Effector memory CD4-positive, alpha-beta T cell (primary cell): Measurements from ENCODE around the gene MYH14.

Experiments used
- DNase-seq, 3 donors: peaks; one replicate each; pipeline ENCODE4 v3.0.0-alpha.2; 2020
- H3K27ac ChIP-seq: 2 replicates; pipeline ENCODE4 v1.7.0; 2013; ENCODE audit warnings: mild to moderate bottlenecking, low read length, moderate library complexity; ENCODE audit not compliant: insufficient read depth, poor library complexity, severe bottlenecking
- H3K27me3 ChIP-seq: replicated peaks from 2 replicates; pipeline ENCODE4 v1.7.0; 2013; ENCODE audit warnings: mild to moderate bottlenecking, low read length; ENCODE audit not compliant: insufficient read depth, control insufficient read depth, poor library complexity, severe bottlenecking
- H3K36me3 ChIP-seq: 2 replicates; pipeline ENCODE4 v1.7.0; 2013; ENCODE audit warnings: mild to moderate bottlenecking, low read length, moderate library complexity; ENCODE audit not compliant: control insufficient read depth, insufficient read depth
- H3K4me1 ChIP-seq: 2 replicates; pipeline ENCODE4 v1.7.0; 2013; ENCODE audit warnings: low read length, mild to moderate bottlenecking; ENCODE audit not compliant: control insufficient read depth, insufficient read depth, poor library complexity, severe bottlenecking
- H3K4me3 ChIP-seq: 2 replicates; pipeline ENCODE4 v1.7.0; 2013; ENCODE audit warnings: low read length, low read depth, mild to moderate bottlenecking; ENCODE audit not compliant: insufficient read depth, poor library complexity, severe bottlenecking
- H3K9me3 ChIP-seq: 2 replicates; pipeline ENCODE4 v1.7.0; 2013; ENCODE audit warnings: mild to moderate bottlenecking, low read length, moderate library complexity; ENCODE audit not compliant: control insufficient read depth

Gene MYH14

GRCh38 chr19:50268041-50268440, 64.6 kb downstream of the MYH14 start:
- Histone ChIP-seq H3K36me3 (no peaks in the 10 kb centered on the region), H3K4me3 (no peak overlapping the region)
- DNase-seq = no peak

GRCh38 chr19:50268501-50268900, 65.1 kb downstream of the MYH14 start:
- no peaks in the 10 kb centered on the region for H3K36me3 ChIP-seq
- peaks cover 3% of the 10 kb centered on the region for H3K27me3 ChIP-seq
- no peaks in the 10 kb centered on the region for H3K4me1 ChIP-seq
- no peak for DNase-seq
- H3K27ac ChIP-seq = no peak overlapping the region
- H3K4me3 ChIP-seq = no peak overlapping the region
- no peaks in the 10 kb centered on the region for H3K9me3 ChIP-seq

More at GRCh38 chr19:50268041-50268440, 64.6 kb downstream of the MYH14 start:
- Histone ChIP-seq H3K27me3 (peaks cover 3% of the 10 kb centered on the region), H3K27ac (no peak overlapping the region), H3K9me3 (no peaks in the 10 kb centered on the region), H3K4me1 (no peaks in the 10 kb centered on the region)

GRCh38 chr19:50269653-50270052, 66.2 kb downstream of the MYH14 start:
- Histone ChIP-seq H3K4me1 (no peaks in the 10 kb centered on the region), H3K27ac (no peak overlapping the region), H3K27me3 (peaks cover 3% of the 10 kb centered on the region), H3K36me3 (no peaks in the 10 kb centered on the region), H3K4me3 (no peak overlapping the region), H3K9me3 (no peaks in the 10 kb centered on the region)
- DNase-seq = no peak

- H3K27ac ChIP-seq = no peak overlapping the region
Observed at GRCh38 chr19:50272263-50272897, 69.0 kb downstream of the MYH14 start.

GRCh38 chr19:50273821-50274220, 70.4 kb downstream of the MYH14 start:
- no peaks in the 10 kb centered on the region for H3K36me3 ChIP-seq
- H3K27me3 ChIP-seq = peaks cover 3% of the 10 kb centered on the region
- H3K9me3 ChIP-seq = no peaks in the 10 kb centered on the region
- no peaks in the 10 kb centered on the region for H3K4me1 ChIP-seq
- H3K4me3 ChIP-seq = no peak overlapping the region
- no peak for DNase-seq
- H3K27ac ChIP-seq = no peak overlapping the region

More at GRCh38 chr19:50272263-50272897, 69.0 kb downstream of the MYH14 start:
- Histone ChIP-seq H3K9me3 (no peaks in the 10 kb centered on the region), H3K4me1 (no peaks in the 10 kb centered on the region), H3K36me3 (no peaks in the 10 kb centered on the region), H3K4me3 (no peak overlapping the region), H3K27me3 (peaks cover 3% of the 10 kb centered on the region)
- DNase-seq = no peak

GRCh38 chr19:50275577-50276368, 72.4 kb downstream of the MYH14 start:
- DNase-seq = no peak
- no peak overlapping the region for H3K27ac ChIP-seq
- no peaks in the 10 kb centered on the region for H3K36me3 ChIP-seq
- H3K27me3 ChIP-seq = no peaks in the 10 kb centered on the region
- no peaks in the 10 kb centered on the region for H3K4me1 ChIP-seq
- H3K9me3 ChIP-seq = no peaks in the 10 kb centered on the region
- no peak overlapping the region for H3K4me3 ChIP-seq

- H3K27ac ChIP-seq = no peak overlapping the region
- H3K9me3 ChIP-seq = no peaks in the 10 kb centered on the region
- H3K27me3 ChIP-seq = no peaks in the 10 kb centered on the region
- no peak overlapping the region for H3K4me3 ChIP-seq
- no peak for DNase-seq
- no peaks in the 10 kb centered on the region for H3K36me3 ChIP-seq
- H3K4me1 ChIP-seq = no peaks in the 10 kb centered on the region
Observed at GRCh38 chr19:50276370-50277063, 73.1 kb downstream of the MYH14 start.

- Histone ChIP-seq H3K27me3 (no peaks in the 10 kb centered on the region), H3K4me3 (no peak overlapping the region), H3K27ac (no peak overlapping the region), H3K4me1 (no peaks in the 10 kb centered on the region), H3K36me3 (no peaks in the 10 kb centered on the region), H3K9me3 (no peaks in the 10 kb centered on the region)
- DNase-seq = no peak
Observed at GRCh38 chr19:50277966-50278580, 74.7 kb downstream of the MYH14 start.

- H3K27ac ChIP-seq = no peak overlapping the region
- no peak overlapping the region for H3K4me3 ChIP-seq
- no peaks in the 10 kb centered on the region for H3K36me3 ChIP-seq
- no peaks in the 10 kb centered on the region for H3K9me3 ChIP-seq
- H3K27me3 ChIP-seq = no peaks in the 10 kb centered on the region
- no peak for DNase-seq
- H3K4me1 ChIP-seq = no peaks in the 10 kb centered on the region
Observed at GRCh38 chr19:50280074-50280473, 76.7 kb downstream of the MYH14 start.
